Adrenal gland (tissue), 5 donors: Measurements from ENCODE around the gene CFAP73.

Experiments
- POLR2A ChIP-seq, 2 donors: fragments of 450-650 bp; IDR thresholded peaks; one replicate each; pipeline ENCODE4 v1.6.1; 2017; ENCODE audit warnings: antibody characterized with exemption in 2 of 2, mild to moderate bottlenecking in 2 of 2, moderate library complexity in 1 of 2
- TF ChIP-seq, protein P1 (sequence below), 6 experiments: fragments of 450-650 bp in 4 of 6; fragments of 200-600 bp in 2 of 6; sonication (generic) in 1 of 6; IDR thresholded peaks; 1 replicate in 5 of 6; 2 replicates in 1 of 6; pipeline versions ENCODE4 v1.5.1 to v1.8.0; 2016 to 2021; ENCODE audit warnings: antibody characterized with exemption in 6 of 6, mild to moderate bottlenecking in 2 of 6, moderate library complexity in 1 of 6
- donor health status: DM: no; HTN: no; CAD: no.

DNA sequence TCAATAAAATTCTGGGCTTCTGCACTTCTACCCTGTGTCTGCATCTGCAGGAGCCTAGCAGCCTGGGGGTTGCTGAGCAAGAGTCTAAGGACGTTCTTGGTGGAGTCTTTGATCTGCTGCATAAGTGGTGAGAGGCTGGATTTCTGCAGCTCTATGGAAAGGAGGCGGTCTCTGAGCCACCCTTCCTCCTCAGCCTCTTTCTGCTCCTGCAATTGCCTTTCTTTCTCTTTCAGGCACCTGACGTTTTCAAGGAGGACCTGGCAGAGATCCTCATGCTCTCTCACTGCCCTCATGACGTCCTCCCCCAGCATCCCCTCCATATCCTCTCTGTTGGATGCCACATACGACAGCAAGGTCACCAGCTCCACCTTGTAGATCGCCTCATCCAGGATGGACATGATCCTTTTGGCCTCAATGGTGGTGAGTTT is 58.1 kb downstream of the CFAP73 start:
- TF ChIP-seq, protein P1, sequence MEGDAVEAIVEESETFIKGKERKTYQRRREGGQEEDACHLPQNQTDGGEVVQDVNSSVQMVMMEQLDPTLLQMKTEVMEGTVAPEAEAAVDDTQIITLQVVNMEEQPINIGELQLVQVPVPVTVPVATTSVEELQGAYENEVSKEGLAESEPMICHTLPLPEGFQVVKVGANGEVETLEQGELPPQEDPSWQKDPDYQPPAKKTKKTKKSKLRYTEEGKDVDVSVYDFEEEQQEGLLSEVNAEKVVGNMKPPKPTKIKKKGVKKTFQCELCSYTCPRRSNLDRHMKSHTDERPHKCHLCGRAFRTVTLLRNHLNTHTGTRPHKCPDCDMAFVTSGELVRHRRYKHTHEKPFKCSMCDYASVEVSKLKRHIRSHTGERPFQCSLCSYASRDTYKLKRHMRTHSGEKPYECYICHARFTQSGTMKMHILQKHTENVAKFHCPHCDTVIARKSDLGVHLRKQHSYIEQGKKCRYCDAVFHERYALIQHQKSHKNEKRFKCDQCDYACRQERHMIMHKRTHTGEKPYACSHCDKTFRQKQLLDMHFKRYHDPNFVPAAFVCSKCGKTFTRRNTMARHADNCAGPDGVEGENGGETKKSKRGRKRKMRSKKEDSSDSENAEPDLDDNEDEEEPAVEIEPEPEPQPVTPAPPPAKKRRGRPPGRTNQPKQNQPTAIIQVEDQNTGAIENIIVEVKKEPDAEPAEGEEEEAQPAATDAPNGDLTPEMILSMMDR (IDR thresholded peaks at IDR 0.05): no peak
- TF ChIP-seq POLR2A (IDR thresholded peaks at IDR 0.05): no peak
